Measurements from ENCODE around the gene VWA3B.

DNA sequence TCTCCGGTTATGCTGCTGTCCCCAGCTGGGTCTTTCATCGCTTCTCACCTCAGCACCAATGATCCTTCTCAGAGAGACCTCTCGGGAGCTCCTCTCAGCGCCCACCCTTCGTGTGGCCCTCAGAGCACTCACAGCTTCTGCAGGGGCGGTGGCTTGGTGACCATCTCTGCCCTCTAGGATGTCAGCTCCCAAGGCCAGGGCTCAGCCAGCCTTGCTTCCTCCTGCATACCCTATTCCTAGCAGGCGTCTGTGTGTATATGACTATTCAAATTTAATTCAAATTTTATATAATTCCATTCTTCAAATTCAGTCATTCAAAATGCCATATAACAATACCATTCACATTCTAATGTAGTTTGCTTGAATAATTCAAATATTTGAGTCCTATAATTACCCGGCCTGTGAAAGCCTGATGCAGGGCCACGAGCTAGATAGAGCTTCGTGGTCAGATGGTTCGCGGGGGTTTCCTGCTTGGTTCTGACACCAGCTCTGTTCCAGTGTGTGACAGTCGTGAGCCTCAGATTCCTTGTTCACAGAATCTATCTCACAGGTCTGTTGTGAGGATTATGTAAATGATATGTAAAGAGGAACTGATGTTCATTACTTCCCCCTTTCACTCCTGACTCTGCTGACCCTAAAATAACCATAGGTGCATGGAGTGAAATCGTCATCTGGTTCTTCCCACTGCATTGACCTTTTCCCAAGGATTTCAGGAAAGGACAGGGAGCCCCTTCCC lies 165.2 kb downstream of the VWA3B start:
- TF ChIP-seq CTCF (IDR thresholded peaks at IDR 0.05; ENCODE audit: insufficient read depth, low read depth, low read length) (no peak), EZH2 (IDR thresholded peaks at IDR 0.05; ENCODE audit: insufficient read depth, low read length) (no peak)

Measured in astrocyte (in vitro differentiated cells and primary cell).